ENCODE data around the gene MDH1B.
"Not testable (repeated sequence)": the region's sequence is repeated elsewhere in the genome, so short reads cannot be mapped to it uniquely, and the experiment has no call there.

Gene MDH1B

GRCh38 chr2:206716623-206717022 lies 48.5 kb downstream of the MDH1B start:
- POLR2A ChIA-PET: no interaction called here

DNA sequence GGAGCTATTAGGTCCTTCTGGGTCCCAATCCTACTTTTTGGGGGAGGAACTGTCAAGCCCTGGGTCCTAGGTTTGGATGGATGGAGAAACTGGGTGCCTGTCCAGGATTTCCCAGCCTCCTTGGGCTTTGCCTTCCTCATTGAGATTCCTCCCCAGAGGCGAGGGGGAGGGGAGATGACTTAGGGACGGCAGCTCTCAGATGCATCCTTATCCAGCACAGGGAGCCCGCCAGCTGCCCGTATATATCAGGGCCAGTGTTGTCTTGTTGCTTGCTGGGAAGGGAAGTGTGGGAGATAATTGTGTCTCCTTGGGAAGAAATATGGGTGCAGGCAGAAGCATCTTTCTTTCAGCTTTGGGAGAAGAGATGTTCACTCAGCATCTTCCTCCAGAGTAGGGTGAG lies 49.9 kb downstream of the MDH1B start:
- CTCF ChIA-PET; DNase-seq; POLR2A ChIA-PET; H3K9me3 ChIP-seq (ENCODE audit: control extremely low read depth in 1 of 5, control insufficient read depth in 4 of 5, insufficient read depth in 2 of 5, low read depth in 1 of 5, low read length in 4 of 5); H3K27me3 ChIP-seq (replicated peaks in 2 of 5; ENCODE audit: control insufficient read depth in 4 of 5, insufficient read depth in 5 of 5, low read length in 4 of 5); H3K27ac ChIP-seq (ENCODE audit: insufficient read depth in 1 of 2, low read depth in 1 of 2, low read length in 2 of 2, poor library complexity in 1 of 2, severe bottlenecking in 2 of 2); H3K36me3 ChIP-seq (ENCODE audit: control insufficient read depth in 4 of 4, insufficient read depth in 4 of 4, low read length in 3 of 4); H3K4me1 ChIP-seq (ENCODE audit: control extremely low read depth in 1 of 4, control insufficient read depth in 4 of 4, insufficient read depth in 4 of 4, low read length in 3 of 4); H3K4me3 ChIP-seq (ENCODE audit: control insufficient read depth in 1 of 7, extremely low read depth in 1 of 7, insufficient read depth in 4 of 7, low read depth in 2 of 7, low read length in 6 of 7): not testable (repeated sequence)
- WGBS (ENCODE audit: insufficient coverage): 100% methylated on average over 1 of the region's 4 CpGs

More at GRCh38 chr2:206716623-206717022, 48.5 kb downstream of the MDH1B start:
- CTCF ChIA-PET: interaction anchor here (0.7 kb wide), 1 partner anchor 21 kb away, joined by 4 read pairs; no protein-coding TSS in a partner anchor
- H3K36me3 ChIP-seq (ENCODE audit: control insufficient read depth in 4 of 4, insufficient read depth in 4 of 4, low read length in 3 of 4): no peaks in the 10 kb centered on the region
- no peak for DNase-seq
- H3K9me3 ChIP-seq (ENCODE audit: control extremely low read depth in 1 of 5, control insufficient read depth in 4 of 5, insufficient read depth in 2 of 5, low read depth in 1 of 5, low read length in 4 of 5): no peaks in the 10 kb centered on the region
- no peaks in the 10 kb centered on the region for H3K27me3 ChIP-seq (replicated peaks in 2 of 5; ENCODE audit: control insufficient read depth in 4 of 5, insufficient read depth in 5 of 5, low read length in 4 of 5)
- no peak overlapping the region for H3K27ac ChIP-seq (ENCODE audit: insufficient read depth in 1 of 2, low read depth in 1 of 2, low read length in 2 of 2, poor library complexity in 1 of 2, severe bottlenecking in 2 of 2)
- no peak overlapping the region for H3K4me3 ChIP-seq (ENCODE audit: control insufficient read depth in 1 of 7, extremely low read depth in 1 of 7, insufficient read depth in 4 of 7, low read depth in 2 of 7, low read length in 6 of 7)
- 96% methylated on average over 3 of the region's 3 CpGs for WGBS (ENCODE audit: insufficient coverage)
- peaks cover 0 to 8% (median 0%) of the 10 kb centered on the region in 4 experiments for H3K4me1 ChIP-seq (ENCODE audit: control extremely low read depth in 1 of 4, control insufficient read depth in 4 of 4, insufficient read depth in 4 of 4, low read length in 3 of 4)

DNA sequence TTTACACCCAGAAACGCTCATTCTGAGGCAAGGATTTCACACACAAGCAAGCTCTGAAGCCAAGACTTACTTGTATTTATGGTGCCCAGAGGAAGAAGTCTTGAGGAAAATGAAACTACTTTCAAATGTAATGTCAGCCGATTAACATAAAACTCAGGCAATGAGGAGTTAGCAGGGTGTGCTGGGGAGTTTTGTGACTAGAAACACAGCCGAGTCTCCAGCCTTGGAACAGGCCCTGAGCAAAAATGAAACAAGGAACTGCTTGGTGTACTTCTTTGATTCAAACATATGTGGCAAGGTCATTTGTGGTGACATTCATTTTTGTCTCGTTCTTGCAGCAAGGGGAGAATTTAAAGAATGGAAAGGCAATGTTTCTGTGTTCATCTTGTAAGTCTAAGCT lies 51.4 kb downstream of the MDH1B start:
- POLR2A ChIA-PET: no interaction called here
- no peak overlapping the region for H3K27ac ChIP-seq (ENCODE audit: insufficient read depth in 1 of 2, low read depth in 1 of 2, low read length in 2 of 2, poor library complexity in 1 of 2, severe bottlenecking in 2 of 2)
- 64% methylated on average over 2 of the region's 4 CpGs for WGBS (ENCODE audit: insufficient coverage)

GRCh38 chr2:206708286-206708685 lies 56.8 kb downstream of the MDH1B start:
- Histone ChIP-seq H3K27ac (ENCODE audit: insufficient read depth in 1 of 2, low read depth in 1 of 2, low read length in 2 of 2, poor library complexity in 1 of 2, severe bottlenecking in 2 of 2) (no peak overlapping the region), H3K9me3 (ENCODE audit: control extremely low read depth in 1 of 5, control insufficient read depth in 4 of 5, insufficient read depth in 2 of 5, low read depth in 1 of 5, low read length in 4 of 5) (no peaks in the 10 kb centered on the region), H3K27me3 (replicated peaks in 2 of 5; ENCODE audit: control insufficient read depth in 4 of 5, insufficient read depth in 5 of 5, low read length in 4 of 5) (no peaks in the 10 kb centered on the region), H3K36me3 (ENCODE audit: control insufficient read depth in 4 of 4, insufficient read depth in 4 of 4, low read length in 3 of 4) (no peaks in the 10 kb centered on the region), H3K4me3 (ENCODE audit: control insufficient read depth in 1 of 7, extremely low read depth in 1 of 7, insufficient read depth in 4 of 7, low read depth in 2 of 7, low read length in 6 of 7) (peak overlapping the region in 1 of 7 experiments; percentile 38), H3K4me1 (ENCODE audit: control extremely low read depth in 1 of 4, control insufficient read depth in 4 of 4, insufficient read depth in 4 of 4, low read length in 3 of 4) (peaks cover 0 to 15% (median 8%) of the 10 kb centered on the region in 4 experiments)
- ChIA-PET CTCF (interaction anchor here (0.9 to 1.2 kb wide), 2 partner anchors 9 to 14 kb away, joined by 4 read pairs; no protein-coding TSS in a partner anchor), POLR2A (interaction anchor here (0.6 to 1.0 kb wide), 2 partner anchors 9 to 58 kb away, joined by 4 to 5 read pairs; no protein-coding TSS in a partner anchor)
- no CpG with 5 or more reads among the region's 5 CpGs for WGBS (ENCODE audit: insufficient coverage)
- no peak for DNase-seq

More for the DNA sequence above, 51.4 kb downstream of the MDH1B start:
- DNase-seq: peak in 1 of 3 donors; percentile 19
- no peaks in the 10 kb centered on the region for H3K27me3 ChIP-seq (replicated peaks in 2 of 5; ENCODE audit: control insufficient read depth in 4 of 5, insufficient read depth in 5 of 5, low read length in 4 of 5)
- no peaks in the 10 kb centered on the region for H3K36me3 ChIP-seq (ENCODE audit: control insufficient read depth in 4 of 4, insufficient read depth in 4 of 4, low read length in 3 of 4)
- peaks cover 0 to 2% (median 0%) of the 10 kb centered on the region in 4 experiments for H3K4me1 ChIP-seq (ENCODE audit: control extremely low read depth in 1 of 4, control insufficient read depth in 4 of 4, insufficient read depth in 4 of 4, low read length in 3 of 4)
- no peaks in the 10 kb centered on the region for H3K9me3 ChIP-seq (ENCODE audit: control extremely low read depth in 1 of 5, control insufficient read depth in 4 of 5, insufficient read depth in 2 of 5, low read depth in 1 of 5, low read length in 4 of 5)
- CTCF ChIA-PET: no interaction called here
- H3K4me3 ChIP-seq (ENCODE audit: control insufficient read depth in 1 of 7, extremely low read depth in 1 of 7, insufficient read depth in 4 of 7, low read depth in 2 of 7, low read length in 6 of 7): peak overlapping the region in 1 of 7 experiments; percentile 50

GRCh38 chr2:206707164-206707701 lies 57.9 kb downstream of the MDH1B start:
- POLR2A ChIA-PET: interaction anchor here (1.0 kb wide), 1 partner anchor 8 kb away, joined by 5 read pairs; no protein-coding TSS in a partner anchor
- no peaks in the 10 kb centered on the region for H3K9me3 ChIP-seq (ENCODE audit: control extremely low read depth in 1 of 5, control insufficient read depth in 4 of 5, insufficient read depth in 2 of 5, low read depth in 1 of 5, low read length in 4 of 5)
- peaks cover 0 to 15% (median 8%) of the 10 kb centered on the region in 4 experiments for H3K4me1 ChIP-seq (ENCODE audit: control extremely low read depth in 1 of 4, control insufficient read depth in 4 of 4, insufficient read depth in 4 of 4, low read length in 3 of 4)
- no peak overlapping the region for H3K4me3 ChIP-seq (ENCODE audit: control insufficient read depth in 1 of 7, extremely low read depth in 1 of 7, insufficient read depth in 4 of 7, low read depth in 2 of 7, low read length in 6 of 7)
- no peak overlapping the region for H3K27ac ChIP-seq (ENCODE audit: insufficient read depth in 1 of 2, low read depth in 1 of 2, low read length in 2 of 2, poor library complexity in 1 of 2, severe bottlenecking in 2 of 2)
- CTCF ChIA-PET: interaction anchor here (0.8 kb wide), 1 partner anchor 12 kb away, joined by 3 read pairs; no protein-coding TSS in a partner anchor
- WGBS (ENCODE audit: insufficient coverage): 93% methylated on average over 7 of the region's 10 CpGs
- H3K36me3 ChIP-seq (ENCODE audit: control insufficient read depth in 4 of 4, insufficient read depth in 4 of 4, low read length in 3 of 4): no peaks in the 10 kb centered on the region
- no peak for DNase-seq
- no peaks in the 10 kb centered on the region for H3K27me3 ChIP-seq (replicated peaks in 2 of 5; ENCODE audit: control insufficient read depth in 4 of 5, insufficient read depth in 5 of 5, low read length in 4 of 5)

DNA sequence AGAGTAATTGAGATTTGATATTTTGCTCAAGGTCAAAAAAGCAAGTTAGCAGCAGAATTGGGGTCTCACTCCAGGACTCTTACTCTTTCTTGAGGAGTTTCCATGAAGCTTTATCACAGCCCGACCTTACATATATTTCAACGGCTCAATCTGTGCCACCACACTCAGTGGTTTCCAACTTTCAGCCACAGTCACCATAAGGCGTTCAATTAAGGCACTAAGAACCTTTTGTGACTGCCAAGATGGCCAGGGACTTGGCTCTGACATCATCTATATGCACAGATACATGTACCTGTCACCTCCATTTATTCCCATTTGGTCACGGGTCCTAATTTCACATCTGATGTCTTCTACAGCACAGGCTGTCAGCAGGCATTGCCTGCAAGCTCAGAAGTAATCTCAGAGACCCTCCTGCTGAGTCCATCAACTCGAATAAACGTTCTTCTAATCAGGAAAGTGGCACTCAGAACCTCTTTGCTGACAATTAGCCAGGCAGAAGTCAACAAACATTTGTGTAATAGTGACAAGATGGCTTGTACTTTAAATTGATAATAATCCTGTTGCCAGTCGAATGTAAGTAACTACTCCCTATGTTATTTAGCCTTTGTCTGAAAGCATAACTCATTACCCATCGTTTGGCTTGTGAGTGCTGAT lies 63.0 kb downstream of the MDH1B start:
- Histone ChIP-seq H3K4me1 (ENCODE audit: control extremely low read depth in 1 of 4, control insufficient read depth in 4 of 4, insufficient read depth in 4 of 4, low read length in 3 of 4) (peaks cover 3 to 39% (median 22%) of the 10 kb centered on the region in 4 experiments), H3K4me3 (ENCODE audit: control insufficient read depth in 1 of 7, extremely low read depth in 1 of 7, insufficient read depth in 4 of 7, low read depth in 2 of 7, low read length in 6 of 7) (no peak overlapping the region), H3K36me3 (ENCODE audit: control insufficient read depth in 4 of 4, insufficient read depth in 4 of 4, low read length in 3 of 4) (peaks cover 0 to 5% (median 0%) of the 10 kb centered on the region in 4 experiments), H3K27me3 (replicated peaks in 2 of 5; ENCODE audit: control insufficient read depth in 4 of 5, insufficient read depth in 5 of 5, low read length in 4 of 5) (no peaks in the 10 kb centered on the region), H3K9me3 (ENCODE audit: control extremely low read depth in 1 of 5, control insufficient read depth in 4 of 5, insufficient read depth in 2 of 5, low read depth in 1 of 5, low read length in 4 of 5) (no peaks in the 10 kb centered on the region), H3K27ac (ENCODE audit: insufficient read depth in 1 of 2, low read depth in 1 of 2, low read length in 2 of 2, poor library complexity in 1 of 2, severe bottlenecking in 2 of 2) (no peak overlapping the region)
- 96% methylated on average over 8 of the region's 8 CpGs for WGBS (ENCODE audit: insufficient coverage)
- CTCF ChIA-PET: no interaction called here
- DNase-seq: no peak
- POLR2A ChIA-PET: no interaction called here

DNA sequence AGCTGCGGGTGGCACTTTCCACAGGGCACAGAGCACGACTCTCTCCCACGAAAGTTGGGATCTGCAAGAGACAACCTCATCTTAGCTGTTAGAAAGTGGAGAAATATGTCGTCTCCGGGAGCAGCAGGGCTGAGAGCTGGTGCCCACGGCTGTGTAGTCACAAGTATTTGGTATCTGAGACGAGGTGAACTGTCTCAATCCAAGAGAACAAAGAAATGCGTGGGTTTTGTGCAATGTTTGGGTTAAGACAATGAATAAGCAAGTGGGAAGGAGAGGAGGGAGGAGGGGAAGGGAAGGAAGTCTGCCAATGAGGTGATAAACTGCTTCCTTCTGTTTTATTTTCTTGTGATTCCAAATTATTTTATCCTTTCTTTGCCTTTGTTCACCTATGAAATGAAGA lies 65.0 kb downstream of the MDH1B start:
- ChIA-PET CTCF (interaction anchor here (1.0 to 7.7 kb wide), 5 partner anchors 65 to 99 kb away, joined by 3 to 159 read pairs (median 6); partner anchors contain the start of genes FASTKD2 and MDH1B), POLR2A (interaction anchor here (0.6 to 1.8 kb wide), 2 partner anchors 8 to 66 kb away, joined by 3 to 5 read pairs; no protein-coding TSS in a partner anchor)
- Histone ChIP-seq H3K36me3 (ENCODE audit: control insufficient read depth in 4 of 4, insufficient read depth in 4 of 4, low read length in 3 of 4) (peaks cover 0 to 14% (median 7%) of the 10 kb centered on the region in 4 experiments), H3K4me3 (ENCODE audit: control insufficient read depth in 1 of 7, extremely low read depth in 1 of 7, insufficient read depth in 4 of 7, low read depth in 2 of 7, low read length in 6 of 7) (peak overlapping the region; percentile 56 to 96 (median 86)), H3K27ac (ENCODE audit: insufficient read depth in 1 of 2, low read depth in 1 of 2, low read length in 2 of 2, poor library complexity in 1 of 2, severe bottlenecking in 2 of 2) (peak overlapping the region; percentile 82 to 89), H3K27me3 (replicated peaks in 2 of 5; ENCODE audit: control insufficient read depth in 4 of 5, insufficient read depth in 5 of 5, low read length in 4 of 5) (no peaks in the 10 kb centered on the region), H3K4me1 (ENCODE audit: control extremely low read depth in 1 of 4, control insufficient read depth in 4 of 4, insufficient read depth in 4 of 4, low read length in 3 of 4) (peaks cover 3 to 53% (median 27%) of the 10 kb centered on the region in 4 experiments), H3K9me3 (ENCODE audit: control extremely low read depth in 1 of 5, control insufficient read depth in 4 of 5, insufficient read depth in 2 of 5, low read depth in 1 of 5, low read length in 4 of 5) (no peaks in the 10 kb centered on the region)
- peak; percentile 58 to 72 (median 67) for DNase-seq
- 0% methylated on average over 8 of the region's 8 CpGs for WGBS (ENCODE audit: insufficient coverage)
